A549 (cell line): ENCODE data around the gene GAN.

Experiments
- EP300 ChIP-seq, 2 experiments: fragments of >200 bp; sonication (Bioruptor Twin); formaldehyde crosslinking; IDR thresholded peaks; 2 replicates in 1 of 2; 3 replicates in 1 of 2; pipeline ENCODE4 v1.6.1; 2016 to 2017
- KDM1A ChIP-seq: fragments of 200-600 bp; sonication (generic); IDR thresholded peaks from 2 replicates; pipeline ENCODE4 v1.6.1; 2016; ENCODE audit warnings: low read depth, mild to moderate bottlenecking
- POLR2AphosphoS2 ChIP-seq: conservative IDR thresholded peaks from 2 replicates; pipeline ENCODE4 v1.6.1; 2012; ENCODE audit warnings: low read length, improper control_type of control experiment, inconsistent platforms
- REST ChIP-seq: fragments of 200-600 bp; sonication (generic); IDR thresholded peaks from 2 replicates; pipeline ENCODE4 v1.6.1; 2016; ENCODE audit warnings: antibody characterized with exemption, mild to moderate bottlenecking, moderate library complexity
- RFX5 ChIP-seq: fragments of 450-650 bp; IDR thresholded peaks from 2 replicates; pipeline ENCODE4 v1.7.1; 2014; ENCODE audit warnings: antibody characterized with exemption, mild to moderate bottlenecking, moderate library complexity
- TF ChIP-seq, protein P1 (sequence below): fragments of >200 bp; sonication (Bioruptor Twin); formaldehyde crosslinking; IDR thresholded peaks from 3 replicates; pipeline ENCODE4 v1.5.1; 2016
- TF ChIP-seq, protein P2 (sequence below): fragments of >200 bp; sonication (Bioruptor Twin); formaldehyde crosslinking; IDR thresholded peaks from 2 replicates; pipeline ENCODE4 v1.6.1; 2016

GRCh38 chr16:81421126-81421525 is 106.4 kb downstream of the GAN start:
- TF ChIP-seq RFX5 (no peak), KDM1A (no peak), REST (no peak), POLR2AphosphoS2 (no peak), EP300 (IDR thresholded peaks at IDR 0.05) (no peak)
- TF ChIP-seq, protein P1, sequence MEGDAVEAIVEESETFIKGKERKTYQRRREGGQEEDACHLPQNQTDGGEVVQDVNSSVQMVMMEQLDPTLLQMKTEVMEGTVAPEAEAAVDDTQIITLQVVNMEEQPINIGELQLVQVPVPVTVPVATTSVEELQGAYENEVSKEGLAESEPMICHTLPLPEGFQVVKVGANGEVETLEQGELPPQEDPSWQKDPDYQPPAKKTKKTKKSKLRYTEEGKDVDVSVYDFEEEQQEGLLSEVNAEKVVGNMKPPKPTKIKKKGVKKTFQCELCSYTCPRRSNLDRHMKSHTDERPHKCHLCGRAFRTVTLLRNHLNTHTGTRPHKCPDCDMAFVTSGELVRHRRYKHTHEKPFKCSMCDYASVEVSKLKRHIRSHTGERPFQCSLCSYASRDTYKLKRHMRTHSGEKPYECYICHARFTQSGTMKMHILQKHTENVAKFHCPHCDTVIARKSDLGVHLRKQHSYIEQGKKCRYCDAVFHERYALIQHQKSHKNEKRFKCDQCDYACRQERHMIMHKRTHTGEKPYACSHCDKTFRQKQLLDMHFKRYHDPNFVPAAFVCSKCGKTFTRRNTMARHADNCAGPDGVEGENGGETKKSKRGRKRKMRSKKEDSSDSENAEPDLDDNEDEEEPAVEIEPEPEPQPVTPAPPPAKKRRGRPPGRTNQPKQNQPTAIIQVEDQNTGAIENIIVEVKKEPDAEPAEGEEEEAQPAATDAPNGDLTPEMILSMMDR: no peak
- TF ChIP-seq, protein P2, sequence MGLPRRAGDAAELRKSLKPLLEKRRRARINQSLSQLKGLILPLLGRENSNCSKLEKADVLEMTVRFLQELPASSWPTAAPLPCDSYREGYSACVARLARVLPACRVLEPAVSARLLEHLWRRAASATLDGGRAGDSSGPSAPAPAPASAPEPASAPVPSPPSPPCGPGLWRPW: no peak
